HepG2 (cell line): Measurements from ENCODE around the gene THRB. TPM values are rescaled to one million over a fixed set of nuclear protein-coding genes. Genes with fewer than 3 reads are reported as not detected.

ENCODE experiments used
- ATAC-seq: fragments of 200-7000 bp; cut with Tn5 transposase; 3 replicates; pipeline ENCODE4 v1.9.1; 2020; ENCODE audit warnings: mild to moderate bottlenecking, moderate library complexity
- BruUV-seq: library from RNA; stranded (reverse); fragments of 400-500 nt; replicated peaks from 2 replicates; lab custom pipeline; 2021; lab: Mats Ljungman, UMichigan
- CTCF ChIA-PET: fragments of 300-600 bp; formaldehyde crosslinking; extraction: SDS; loops from one replicate; lab custom pipeline; 2021; ENCODE audit warnings: low total read pairs, inconsistent platforms, low intra/inter-chr PET ratio; lab: Yijun Ruan, JAX
- POLR2A ChIA-PET: fragments of 350-600 bp; sonication (Branson Sonifier 250); formaldehyde crosslinking; loops from one replicate; lab custom pipeline; 2020; ENCODE audit warnings: antibody characterized with exemption, inconsistent platforms; lab: Yijun Ruan, JAX
- DNase-seq: peaks from one replicate; pipeline ENCODE4 v3.0.0-alpha.2; 2015; ENCODE audit warnings: low spot score
- FAIRE-seq: peaks from 3 replicates; lab custom pipeline; 2011; peaks lifted over from hg19 to GRCh38; lab: Jason Lieb, UNC
- H2AFZ ChIP-seq: one replicate; pipeline ENCODE4 v1.6.1; 2011; ENCODE audit warnings: low read length, inconsistent platforms
- H3K27ac ChIP-seq: fragments of 300-600 bp; 3 replicates; pipeline ENCODE4 v1.8.0; 2011; ENCODE audit warnings: mixed run types, mild to moderate bottlenecking, mixed read lengths, low read length, inconsistent platforms; ENCODE audit not compliant: insufficient read depth; ENCODE audit errors: extremely low read length
- H3K27me3 ChIP-seq, 2 experiments: fragments of 200-600 bp in 1 of 2; 2 replicates in 1 of 2; 3 replicates in 1 of 2; pipeline versions ENCODE4 v1.6.0 to v1.8.0; 2011; ENCODE audit warnings: low read length in 2 of 2, mild to moderate bottlenecking in 2 of 2, moderate library complexity in 2 of 2, inconsistent platforms in 1 of 2; ENCODE audit not compliant: insufficient read depth in 2 of 2, control insufficient read depth in 1 of 2
- H3K36me3 ChIP-seq, 2 experiments: fragments of 200-600 bp in 1 of 2; replicated peaks in 1 of 2; 2 replicates in 1 of 2; 3 replicates in 1 of 2; pipeline versions ENCODE4 v1.5.1 to v1.8.0; 2011; ENCODE audit warnings: low read length in 2 of 2, inconsistent platforms in 1 of 2; ENCODE audit not compliant: insufficient read depth in 2 of 2, control insufficient read depth in 1 of 2
- H3K4me1 ChIP-seq: 2 replicates; pipeline ENCODE4 v1.5.1; 2012; ENCODE audit warnings: low read length, inconsistent platforms; ENCODE audit not compliant: insufficient read depth
- H3K4me2 ChIP-seq: 2 replicates; pipeline ENCODE4 v1.6.0; 2011; ENCODE audit warnings: low read depth, low read length, inconsistent platforms
- H3K4me3 ChIP-seq, 3 experiments: fragments of 200-600 bp in 1 of 3; sonication (generic), shearing (Covaris generic) in 1 of 3; replicated peaks in 1 of 3; 2 replicates each; pipeline ENCODE4 v1.5.1; 2011 to 2016; ENCODE audit warnings: low read length in 3 of 3, inconsistent platforms in 2 of 3, low read depth in 2 of 3, mild to moderate bottlenecking in 2 of 3, control low read depth in 1 of 3, mixed read lengths in 1 of 3; ENCODE audit not compliant: insufficient read depth in 1 of 3
- H3K79me2 ChIP-seq: one replicate; pipeline ENCODE4 v1.6.1; 2011; ENCODE audit warnings: low read length, inconsistent platforms; ENCODE audit not compliant: insufficient read depth
- H3K9ac ChIP-seq: 2 replicates; pipeline ENCODE4 v1.6.0; 2011; ENCODE audit warnings: mild to moderate bottlenecking, low read depth, low read length, inconsistent platforms; ENCODE audit not compliant: insufficient read depth
- H3K9me3 ChIP-seq: 2 replicates; pipeline ENCODE4 v1.5.1; 2012; ENCODE audit warnings: mild to moderate bottlenecking, low read length
- H4K20me1 ChIP-seq: 2 replicates; pipeline ENCODE4 v1.6.0; 2011; ENCODE audit warnings: inconsistent platforms, mild to moderate bottlenecking, low read length, moderate library complexity; ENCODE audit not compliant: insufficient read depth
- CREM ChIP-seq, 2 experiments: sonication (generic) in 1 of 2; formaldehyde crosslinking in 1 of 2; IDR thresholded peaks; 2 replicates each; pipeline versions ENCODE4 v1.4.0 to v1.6.1; 2016 to 2020; ENCODE audit warnings: antibody characterized with exemption in 1 of 2, mild to moderate bottlenecking in 1 of 2, missing genetic modification reagents in 1 of 2
- DR1 ChIP-seq: sonication (generic); formaldehyde crosslinking; IDR thresholded peaks from 2 replicates; pipeline ENCODE4 v1.8.0; 2021; ENCODE audit warnings: mild to moderate bottlenecking, missing genetic modification reagents, inconsistent platforms
- GATAD2A ChIP-seq: IDR thresholded peaks from 2 replicates; pipeline ENCODE4 v1.6.1; 2016
- NFYB ChIP-seq: sonication (generic); formaldehyde crosslinking; IDR thresholded peaks from 2 replicates; pipeline ENCODE4 v1.4.0; 2020; ENCODE audit warnings: missing genetic modification reagents
- TFDP1 ChIP-seq: IDR thresholded peaks from 2 replicates; pipeline ENCODE4 v1.6.1; 2016; ENCODE audit warnings: missing compliant biosample characterization, missing genetic modification reagents, borderline replicate concordance
- ZBTB7B ChIP-seq: sonication (generic); formaldehyde crosslinking; IDR thresholded peaks from 2 replicates; pipeline ENCODE4 v1.4.0; 2020; ENCODE audit warnings: missing genetic modification reagents
- ZKSCAN5 ChIP-seq: sonication (generic); formaldehyde crosslinking; IDR thresholded peaks from 2 replicates; pipeline ENCODE4 v1.5.1; 2020; ENCODE audit warnings: mild to moderate bottlenecking, missing genetic modification reagents
- ZNF281 ChIP-seq: sonication (generic); formaldehyde crosslinking; IDR thresholded peaks from 2 replicates; pipeline ENCODE4 v1.4.0; 2020; ENCODE audit warnings: missing genetic modification reagents, borderline replicate concordance
- ZNF639 ChIP-seq: conservative IDR thresholded peaks from 2 replicates; pipeline ENCODE4 v1.6.1; 2018; ENCODE audit warnings: missing genetic modification reagents
- ZNF792 ChIP-seq: IDR thresholded peaks from 2 replicates; pipeline ENCODE4 v1.6.1; 2016
- WGBS: methylation state at CpG from one replicate; pipeline ENCODE4 v1.1.6; 2017; ENCODE audit warnings: low lambda C conversion rate; 5-methylcytosine and 5-hydroxymethylcytosine counted together
- in situ Hi-C: cut with HindIII; loops from 2 replicates; pipeline ENCODE4 v1.10.0; 2017; ENCODE audit warnings: low pct_unique_long_range_greater_than_20kb; ENCODE audit not compliant: extremely low pct_ligation_motif_present
- intact Hi-C: fragments of 100-400 bp; cut with micrococcal nuclease; formaldehyde crosslinking; loops from one replicate; pipeline ENCODE4 v1.10.0; 2022; ENCODE audit not compliant: unreplicated experiment
- polyA plus RNA-seq, 8 experiments: library from polyadenylated mRNA; depleted of rRNA in 3 of 8; stranded (reverse) in 7 of 8; unstranded in 1 of 8; fragments of >200 nt; fragmentation: Illumina TruSeq in 4 of 8; extraction: Trizol in 4 of 8; gene quantifications; 2 replicates each; pipeline versions ENCODE4 v1.2.1 to v1.2.3, GENCODE V29; 2011 to 2016; ENCODE audit warnings: low read depth in 4 of 8, missing spikeins in 1 of 8, mixed read lengths in 1 of 8; ENCODE audit not compliant: insufficient read depth in 1 of 8
- total RNA-seq, 5 experiments: library from RNA; depleted of rRNA; stranded (reverse); fragments of >200 nt; fragmentation: Illumina TruSeq; extraction: Trizol; gene quantifications; 2 replicates each; pipeline ENCODE4 v1.2.3, GENCODE V29; 2016; ENCODE audit warnings: low read depth in 1 of 5

THRB gene
- total and polyA plus RNA-seq, 2 of the 13 experiments (the other 11 are each of a cell fraction or from before 2014, with no cell fraction given) = 4.7 to 22.7 TPM

GRCh38 chr3:24451461-24452099 is 43.1 kb downstream of the THRB start (continued):
- no peak for TF ChIP-seq ZKSCAN5
- peak; percentile 87; the same call in 1 of the 2 replicates for TF ChIP-seq DR1 (CRISPR knock-in tag)
- TF ChIP-seq ZBTB7B (CRISPR knock-in tag) = peak; percentile 90
- TF ChIP-seq ZNF639 (CRISPR knock-in tag) = 0 out of 2 replicates have a peak, but pooled peaks have one; percentile 20
- TF ChIP-seq NFYB (CRISPR knock-in tag) = peak; percentile 54
- TF ChIP-seq GATAD2A (CRISPR knock-in tag) = peak; percentile 97

GRCh38 chr3:24450160-24450907 is 44.3 kb downstream of the THRB start:
- H2AFZ ChIP-seq = peak overlapping the region; percentile 30
- H3K36me3 ChIP-seq = no peaks in the 10 kb centered on the region
- no peaks in the 10 kb centered on the region for H3K9me3 ChIP-seq
- 1% methylated on average over 5 of the region's 5 CpGs for WGBS
- H4K20me1 ChIP-seq = no peaks in the 10 kb centered on the region
- peaks cover 47% of the 10 kb centered on the region for H3K79me2 ChIP-seq
- H3K9ac ChIP-seq = peak overlapping the region; percentile 88
- ATAC-seq (peak; percentile 47), FAIRE-seq (peak; percentile 59), DNase-seq (peak; percentile 82)
- CTCF ChIA-PET = no interaction called here
- H3K4me3 ChIP-seq = peak overlapping the region; percentile 4 to 68 (median 56); a peak in 5 of 6 replicates
- POLR2A ChIA-PET = interaction anchor here (1.0 to 3.6 kb wide), 19 partner anchors 8 to 533 kb away, joined by 3 to 86 read pairs (median 10); partner anchors contain the start of genes NKIRAS1, RPL15 and THRB
- intact Hi-C loops = loop anchor here (2.0 to 5.0 kb wide), 3 partner anchors 58 to 188 kb away; no protein-coding TSS in a partner anchor
- H3K27me3 ChIP-seq = no peaks in the 10 kb centered on the region
- peaks cover 57% of the 10 kb centered on the region for H3K4me1 ChIP-seq
- peak overlapping the region; percentile 76 for H3K4me2 ChIP-seq
- H3K27ac ChIP-seq = peak overlapping the region; percentile 99
- in situ Hi-C loops = no loop called here
- no TSS peak for BruUV-seq
- peak; percentile 75 for TF ChIP-seq CREM (IDR thresholded peaks at IDR 0.05)
- no peak for TF ChIP-seq CREM (CRISPR knock-in tag; IDR thresholded peaks at IDR 0.05)
- peak; percentile 34; the same call in 1 of the 2 replicates for TF ChIP-seq TFDP1 (CRISPR knock-in tag)
- 0 out of 2 replicates have a peak, but pooled peaks have one; percentile 45 for TF ChIP-seq ZNF792
- TF ChIP-seq ZNF281 = peak; percentile 46; the same call in 1 of the 2 replicates
